ENCODE data around the gene UNC5C. TPM values are rescaled to one million over a fixed set of nuclear protein-coding genes. Genes with fewer than 3 reads are reported as not detected.

UNC5C gene
- total RNA-seq, 2 experiments from 2014 or later = not detected

- ChIA-PET CTCF (ENCODE audit: unreplicated experiment) (no interaction called here), POLR2A (no interaction called here)
- Histone ChIP-seq H3K27ac (ENCODE audit: low read depth, low read length, poor library complexity, severe bottlenecking) (no peak overlapping the region), H3K9me2 (ENCODE audit: insufficient read depth, low read length) (no peaks in the 10 kb centered on the region), H3K4me1 (ENCODE audit: insufficient read depth, low read length, poor library complexity, severe bottlenecking) (no peaks in the 10 kb centered on the region), H2AFZ (ENCODE audit: low read length) (no peak overlapping the region), H3K36me3 (ENCODE audit: insufficient read depth, low read length) (no peaks in the 10 kb centered on the region), H3K9me3 (ENCODE audit: low read length) (no peaks in the 10 kb centered on the region), H3K4me3 (ENCODE audit: low read depth, low read length, poor library complexity, severe bottlenecking) (no peak overlapping the region), H3K4me2 (ENCODE audit: low read length) (no peak overlapping the region), H3K79me2 (ENCODE audit: insufficient read depth, low read depth, low read length) (no peaks in the 10 kb centered on the region), H4K20me1 (ENCODE audit: insufficient read depth, low read length) (no peaks in the 10 kb centered on the region)
- BruUV-seq (replicated peaks) = no TSS peak
- TF ChIP-seq EZH2phosphoT487 (IDR thresholded peaks at IDR 0.05; ENCODE audit: borderline replicate concordance, low read depth, low read length) (no peak), CTCF (conservative IDR thresholded peaks at IDR 0.05; ENCODE audit: low read length) (no peak)
- DNase-seq (ENCODE audit: low spot score) = no peak
- intact Hi-C loops (cut with micrococcal nuclease; ENCODE audit: unreplicated experiment) = no loop called here
These were observed 102.6 kb downstream of the UNC5C start for GRCh38 chr4:95446173-95446572.

DNA sequence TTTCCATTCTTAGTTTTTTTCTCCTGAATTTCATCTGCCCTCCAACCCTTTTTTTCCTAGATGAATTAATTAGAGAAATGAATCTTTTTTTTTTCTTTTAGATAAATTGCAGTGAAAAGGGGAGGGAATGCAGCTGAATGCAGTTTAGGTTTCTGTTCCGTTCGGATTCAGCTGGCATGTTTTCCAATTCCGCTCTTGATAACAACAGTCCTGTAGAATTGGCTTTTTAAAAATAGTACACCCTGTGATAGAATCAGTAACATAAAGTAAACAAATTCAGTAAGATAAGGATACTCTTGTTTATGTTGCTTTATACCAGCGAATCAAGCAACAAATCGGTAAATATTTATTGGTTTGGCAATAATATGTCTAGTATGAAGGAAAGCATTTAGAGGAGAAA lies 103.5 kb downstream of the UNC5C start:
- DNase-seq (ENCODE audit: low spot score) = no peak
- H3K36me3 ChIP-seq (ENCODE audit: insufficient read depth, low read length) = no peaks in the 10 kb centered on the region
- no peak overlapping the region for H3K27ac ChIP-seq (ENCODE audit: low read depth, low read length, poor library complexity, severe bottlenecking)
- BruUV-seq (replicated peaks) = no TSS peak
- no peaks in the 10 kb centered on the region for H3K9me2 ChIP-seq (ENCODE audit: insufficient read depth, low read length)
- intact Hi-C loops (cut with micrococcal nuclease; ENCODE audit: unreplicated experiment) = no loop called here
- H3K4me2 ChIP-seq (ENCODE audit: low read length) = no peak overlapping the region
- H4K20me1 ChIP-seq (ENCODE audit: insufficient read depth, low read length) = no peaks in the 10 kb centered on the region
- ChIA-PET CTCF (ENCODE audit: unreplicated experiment) (no interaction called here), POLR2A (no interaction called here)
- H3K9me3 ChIP-seq (ENCODE audit: low read length) = no peaks in the 10 kb centered on the region
- no peaks in the 10 kb centered on the region for H3K79me2 ChIP-seq (ENCODE audit: insufficient read depth, low read depth, low read length)
- no peak for TF ChIP-seq CTCF (conservative IDR thresholded peaks at IDR 0.05; ENCODE audit: low read length)
- no peak for TF ChIP-seq EZH2phosphoT487 (IDR thresholded peaks at IDR 0.05; ENCODE audit: borderline replicate concordance, low read depth, low read length)
- no peaks in the 10 kb centered on the region for H3K4me1 ChIP-seq (ENCODE audit: insufficient read depth, low read length, poor library complexity, severe bottlenecking)
- H2AFZ ChIP-seq (ENCODE audit: low read length) = no peak overlapping the region
- no peak overlapping the region for H3K4me3 ChIP-seq (ENCODE audit: low read depth, low read length, poor library complexity, severe bottlenecking)

DNA sequence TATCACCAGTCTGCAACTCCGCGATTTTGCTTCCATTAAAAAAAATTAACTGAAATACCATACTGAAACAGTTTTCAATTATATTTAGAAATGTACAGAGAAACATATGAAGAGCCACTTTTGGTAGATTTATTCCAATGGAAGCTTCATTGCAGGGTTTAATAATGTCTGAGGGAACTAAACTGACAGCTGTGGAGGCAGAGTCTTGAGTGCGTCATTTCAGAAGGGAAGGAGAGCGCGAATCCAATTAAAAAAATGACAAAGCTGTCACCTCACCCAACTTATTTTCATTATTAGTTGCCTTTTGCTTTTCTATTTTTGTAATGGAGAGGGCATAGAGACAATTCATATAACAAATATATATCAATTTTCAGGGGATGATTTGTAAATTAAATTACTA lies 104.0 kb downstream of the UNC5C start:
- no peak for TF ChIP-seq EZH2phosphoT487 (IDR thresholded peaks at IDR 0.05; ENCODE audit: borderline replicate concordance, low read depth, low read length)
- TF ChIP-seq CTCF (conservative IDR thresholded peaks at IDR 0.05; ENCODE audit: low read length) = no peak
- POLR2A ChIA-PET = no interaction called here
- Histone ChIP-seq H3K9me2 (ENCODE audit: insufficient read depth, low read length) (no peaks in the 10 kb centered on the region), H3K4me2 (ENCODE audit: low read length) (no peak overlapping the region), H3K9me3 (ENCODE audit: low read length) (no peaks in the 10 kb centered on the region), H3K36me3 (ENCODE audit: insufficient read depth, low read length) (no peaks in the 10 kb centered on the region), H3K27ac (ENCODE audit: low read depth, low read length, poor library complexity, severe bottlenecking) (no peak overlapping the region), H2AFZ (ENCODE audit: low read length) (no peak overlapping the region), H3K79me2 (ENCODE audit: insufficient read depth, low read depth, low read length) (no peaks in the 10 kb centered on the region), H4K20me1 (ENCODE audit: insufficient read depth, low read length) (no peaks in the 10 kb centered on the region), H3K4me1 (ENCODE audit: insufficient read depth, low read length, poor library complexity, severe bottlenecking) (no peaks in the 10 kb centered on the region), H3K4me3 (ENCODE audit: low read depth, low read length, poor library complexity, severe bottlenecking) (no peak overlapping the region)
- no TSS peak for BruUV-seq (replicated peaks)
- CTCF ChIA-PET (ENCODE audit: unreplicated experiment) = no interaction called here
- intact Hi-C loops (cut with micrococcal nuclease; ENCODE audit: unreplicated experiment) = no loop called here
- DNase-seq (ENCODE audit: low spot score) = no peak
